Nucleus accumbens (tissue), 56 donors: ENCODE results near the gene YIPF5.

Experiments
- DNase-seq, 56 donors: peaks; one replicate each; lab custom pipeline; 2025; lab: John Stamatoyannopoulos, UW

Gene YIPF5

GRCh38 chr5:144170276-144171024, at the start of gene YIPF5, which contains the start of gene KCTD16:
YIPF5 (minus strand) TSS chr5:144170659; CDS start chr5:144169955, 704 bp downstream.
KCTD16 (plus strand) TSS chr5:144170873.
- DNase-seq: peak; percentile 73 to 97 (median 90)

- no peak for DNase-seq
Observed at GRCh38 chr5:144219869-144220268, 49.4 kb upstream of the YIPF5 start.

- DNase-seq: no peak
Observed at GRCh38 chr5:144210655-144211054, 40.2 kb upstream of the YIPF5 start.

GRCh38 chr5:144209361-144209760, 38.9 kb upstream of the YIPF5 start:
- no peak for DNase-seq

- DNase-seq: peak in 2 of 56 donors; percentile 14 to 32
Observed at GRCh38 chr5:144207875-144208444, 37.5 kb upstream of the YIPF5 start.

- no peak for DNase-seq
Observed at GRCh38 chr5:144206141-144206540, 35.7 kb upstream of the YIPF5 start.

- peak in 28 of 56 donors; percentile 3 to 58 (median 24) for DNase-seq
Observed at GRCh38 chr5:144205141-144205551, 34.7 kb upstream of the YIPF5 start.

GRCh38 chr5:144203750-144204596, 33.5 kb upstream of the YIPF5 start:
- peak in 11 of 56 donors; percentile 2 to 65 (median 13) for DNase-seq

GRCh38 chr5:144202726-144203125, 32.3 kb upstream of the YIPF5 start:
- no peak for DNase-seq

GRCh38 chr5:144202072-144202471, 31.6 kb upstream of the YIPF5 start:
- no peak for DNase-seq

GRCh38 chr5:144201588-144201987, 31.1 kb upstream of the YIPF5 start:
- no peak for DNase-seq

GRCh38 chr5:144198386-144198785, 27.9 kb upstream of the YIPF5 start:
- no peak for DNase-seq

GRCh38 chr5:144196612-144197011, 26.2 kb upstream of the YIPF5 start:
- no peak for DNase-seq

GRCh38 chr5:144195448-144195847, 25.0 kb upstream of the YIPF5 start:
- no peak for DNase-seq

- no peak for DNase-seq
Observed at GRCh38 chr5:144194144-144194543, 23.7 kb upstream of the YIPF5 start.

GRCh38 chr5:144192661-144193060, 22.2 kb upstream of the YIPF5 start:
- no peak for DNase-seq

GRCh38 chr5:144191998-144192397, 21.5 kb upstream of the YIPF5 start:
- DNase-seq: no peak

GRCh38 chr5:144191531-144191930, 21.1 kb upstream of the YIPF5 start:
- no peak for DNase-seq

GRCh38 chr5:144189800-144190429, 19.5 kb upstream of the YIPF5 start:
- DNase-seq: no peak

GRCh38 chr5:144187699-144188294, 17.3 kb upstream of the YIPF5 start:
- peak in 1 of 56 donors; percentile 0 for DNase-seq
